DOHH2 (cell line): ENCODE results near the gene GALNT13.

ENCODE experiments used
- H3F3A ChIP-seq: fragments of 200-600 bp; sonication (generic), shearing (Covaris generic); 2 replicates; pipeline ENCODE4 v1.6.0; 2016; ENCODE audit warnings: antibody characterized with exemption, mild to moderate bottlenecking; ENCODE audit not compliant: control insufficient read depth, insufficient read depth
- H3K27ac ChIP-seq: fragments of 200-600 bp; sonication (generic); 2 replicates; pipeline ENCODE4 v1.5.1; 2014; ENCODE audit warnings: low read depth, mild to moderate bottlenecking, low read length, moderate library complexity
- H3K27me3 ChIP-seq: fragments of 200-600 bp; sonication (generic); 2 replicates; pipeline ENCODE4 v1.6.1; 2014; ENCODE audit warnings: mild to moderate bottlenecking, low read length, mixed read lengths; ENCODE audit not compliant: control insufficient read depth
- H3K36me3 ChIP-seq: fragments of 200-600 bp; sonication (generic); 2 replicates; pipeline ENCODE4 v1.6.1; 2014; ENCODE audit warnings: mild to moderate bottlenecking, low read length, moderate library complexity, mixed read lengths; ENCODE audit not compliant: control insufficient read depth
- H3K4me1 ChIP-seq: fragments of 200-600 bp; sonication (generic); 2 replicates; pipeline ENCODE4 v1.6.1; 2014; ENCODE audit warnings: mild to moderate bottlenecking, low read length, mixed read lengths; ENCODE audit not compliant: control insufficient read depth
- H3K4me2 ChIP-seq: fragments of 200-600 bp; sonication (generic); 2 replicates; pipeline ENCODE4 v1.6.0; 2014; ENCODE audit warnings: mild to moderate bottlenecking, low read length, moderate library complexity
- H3K4me3 ChIP-seq: fragments of 200-600 bp; sonication (generic); 2 replicates; pipeline ENCODE4 v1.5.1; 2014; ENCODE audit warnings: mild to moderate bottlenecking, low read length, mixed read lengths
- H3K79me2 ChIP-seq: fragments of 200-600 bp; sonication (generic); 2 replicates; pipeline ENCODE4 v1.6.1; 2014; ENCODE audit warnings: mild to moderate bottlenecking, low read length, mixed read lengths; ENCODE audit not compliant: control insufficient read depth
- H3K9me2 ChIP-seq: fragments of 200-600 bp; sonication (generic); replicated peaks from 2 replicates; pipeline ENCODE4 v1.6.1; 2014; ENCODE audit warnings: mild to moderate bottlenecking, low read length, mixed read lengths; ENCODE audit not compliant: control insufficient read depth
- H3K9me3 ChIP-seq: fragments of 200-600 bp; sonication (generic); 2 replicates; pipeline ENCODE4 v1.6.1; 2014; ENCODE audit warnings: antibody characterized with exemption, low read length, mixed read lengths; ENCODE audit not compliant: control insufficient read depth, insufficient read depth
- H4K20me1 ChIP-seq: fragments of 200-600 bp; sonication (generic); 2 replicates; pipeline ENCODE4 v1.6.0; 2014; ENCODE audit warnings: low read depth, mild to moderate bottlenecking, antibody characterized with exemption, low read length, moderate library complexity; ENCODE audit not compliant: control insufficient read depth, insufficient read depth
- CTCF ChIP-seq: fragments of 200-600 bp; sonication (generic); IDR thresholded peaks from one replicate; pipeline ENCODE4 v1.5.1; 2014; ENCODE audit warnings: antibody characterized with exemption, mild to moderate bottlenecking, low read depth, low read length; ENCODE audit not compliant: poor library complexity, severe bottlenecking
- EZH2phosphoT487 ChIP-seq: fragments of 200-600 bp; sonication (generic); IDR thresholded peaks from 2 replicates; pipeline ENCODE4 v1.6.1; 2017; ENCODE audit warnings: borderline replicate concordance, mild to moderate bottlenecking, antibody characterized with exemption, low read length, moderate library complexity, mixed read lengths

Gene GALNT13

GRCh38 chr2:154130821-154131220, 259.1 kb downstream of the GALNT13 start:
- Histone ChIP-seq H3K4me3 (no peak overlapping the region), H4K20me1 (no peaks in the 10 kb centered on the region), H3K27me3 (no peaks in the 10 kb centered on the region), H3K9me2 (no peaks in the 10 kb centered on the region), H3K4me1 (no peaks in the 10 kb centered on the region), H3K4me2 (no peak overlapping the region), H3K9me3 (no peaks in the 10 kb centered on the region), H3K36me3 (no peaks in the 10 kb centered on the region), H3K79me2 (no peaks in the 10 kb centered on the region), H3F3A (no peaks in the 10 kb centered on the region), H3K27ac (no peak overlapping the region)
- TF ChIP-seq EZH2phosphoT487 (no peak), CTCF (no peak)

GRCh38 chr2:154132827-154133226, 261.1 kb downstream of the GALNT13 start:
- H3K36me3 ChIP-seq: no peaks in the 10 kb centered on the region
- H3K27me3 ChIP-seq: no peaks in the 10 kb centered on the region
- H3K27ac ChIP-seq: no peak overlapping the region
- no peaks in the 10 kb centered on the region for H4K20me1 ChIP-seq
- H3K4me3 ChIP-seq: no peak overlapping the region
- H3F3A ChIP-seq: no peaks in the 10 kb centered on the region
- no peak overlapping the region for H3K4me2 ChIP-seq
- TF ChIP-seq CTCF (no peak), EZH2phosphoT487 (no peak)
- no peaks in the 10 kb centered on the region for H3K9me3 ChIP-seq
- H3K9me2 ChIP-seq: no peaks in the 10 kb centered on the region
- H3K79me2 ChIP-seq: no peaks in the 10 kb centered on the region
- H3K4me1 ChIP-seq: no peaks in the 10 kb centered on the region

GRCh38 chr2:154133823-154134222, 262.1 kb downstream of the GALNT13 start:
- Histone ChIP-seq H3K4me2 (no peak overlapping the region), H3K9me2 (no peaks in the 10 kb centered on the region), H3K4me3 (no peak overlapping the region), H3K9me3 (no peaks in the 10 kb centered on the region), H4K20me1 (no peaks in the 10 kb centered on the region), H3K79me2 (no peaks in the 10 kb centered on the region), H3K4me1 (no peaks in the 10 kb centered on the region), H3K27ac (no peak overlapping the region), H3F3A (no peaks in the 10 kb centered on the region), H3K36me3 (no peaks in the 10 kb centered on the region), H3K27me3 (no peaks in the 10 kb centered on the region)
- TF ChIP-seq CTCF (no peak), EZH2phosphoT487 (no peak)
